Osteoblast (primary cell): Measurements from ENCODE around the gene SERGEF. TPM values are rescaled to one million over a fixed set of nuclear protein-coding genes. Genes with fewer than 3 reads are reported as not detected.

Experiments
- DNase-seq: peaks from one replicate; pipeline ENCODE4 v3.0.0; 2011; ENCODE audit warnings: low spot score, mixed read lengths; ENCODE audit not compliant: insufficient read length; ENCODE audit errors: missing footprints
- H2AFZ ChIP-seq: 2 replicates; pipeline ENCODE4 v1.6.0; 2011; ENCODE audit warnings: mild to moderate bottlenecking, low read length
- H3K27ac ChIP-seq: 2 replicates; pipeline ENCODE4 v1.5.1; 2011; ENCODE audit warnings: mild to moderate bottlenecking, low read depth, low read length, moderate library complexity
- H3K27me3 ChIP-seq: 2 replicates; pipeline ENCODE4 v1.6.0; 2012; ENCODE audit warnings: mild to moderate bottlenecking, control low read depth, inconsistent platforms, low read length, moderate library complexity; ENCODE audit not compliant: insufficient read depth
- H3K36me3 ChIP-seq: 2 replicates; pipeline ENCODE4 v1.5.1; 2011; ENCODE audit warnings: mild to moderate bottlenecking, low read length, control low read depth, moderate library complexity; ENCODE audit not compliant: insufficient read depth
- H3K4me1 ChIP-seq: 2 replicates; pipeline ENCODE4 v1.5.1; 2011; ENCODE audit warnings: mild to moderate bottlenecking, low read length, control low read depth, moderate library complexity; ENCODE audit not compliant: insufficient read depth
- H3K4me2 ChIP-seq: 2 replicates; pipeline ENCODE4 v1.6.0; 2011; ENCODE audit warnings: mild to moderate bottlenecking, low read length; ENCODE audit not compliant: insufficient read depth
- H3K4me3 ChIP-seq: fragments of 200-600 bp; sonication (generic); 3 replicates; pipeline ENCODE4 v1.5.1; 2012; ENCODE audit warnings: mild to moderate bottlenecking, low read length, inconsistent platforms; ENCODE audit not compliant: insufficient read depth
- H3K79me2 ChIP-seq: 2 replicates; pipeline ENCODE4 v1.6.0; 2012; ENCODE audit warnings: mild to moderate bottlenecking, low read length, control low read depth, inconsistent platforms; ENCODE audit not compliant: insufficient read depth
- H3K9me3 ChIP-seq: 2 replicates; pipeline ENCODE4 v1.5.1; 2011; ENCODE audit warnings: low read depth, low read length, control low read depth
- H4K20me1 ChIP-seq: 2 replicates; pipeline ENCODE4 v1.6.0; 2012; ENCODE audit warnings: mild to moderate bottlenecking, low read length, control low read depth; ENCODE audit not compliant: insufficient read depth
- CTCF ChIP-seq: IDR thresholded peaks from 2 replicates; pipeline ENCODE4 v1.5.1; 2011; ENCODE audit warnings: mild to moderate bottlenecking, low read depth, low read length, moderate library complexity; ENCODE audit errors: extremely low read depth
- total RNA-seq: library from RNA; depleted of rRNA; stranded (reverse); fragments of >200 nt; gene quantifications from 2 replicates; pipeline ENCODE4 v1.2.3, GENCODE V29; 2012

SERGEF gene
- total RNA-seq, 1 donor: 29.7 TPM

GRCh38 chr11:18022419-18022818 lies 9.6 kb upstream of the SERGEF start:
- no peaks in the 10 kb centered on the region for H4K20me1 ChIP-seq
- no peaks in the 10 kb centered on the region for H3K9me3 ChIP-seq
- H3K4me1 ChIP-seq: no peaks in the 10 kb centered on the region

GRCh38 chr11:18019650-18020049 lies 6.8 kb upstream of the SERGEF start:
- H3K4me3 ChIP-seq: no peak overlapping the region
- H3K9me3 ChIP-seq: no peaks in the 10 kb centered on the region
- no peak overlapping the region for H3K27ac ChIP-seq
- no peak for DNase-seq
- no peaks in the 10 kb centered on the region for H4K20me1 ChIP-seq
- H3K79me2 ChIP-seq: no peaks in the 10 kb centered on the region
- TF ChIP-seq CTCF: no peak
- H3K27me3 ChIP-seq: no peaks in the 10 kb centered on the region
- no peak overlapping the region for H2AFZ ChIP-seq
- no peaks in the 10 kb centered on the region for H3K4me1 ChIP-seq
- H3K36me3 ChIP-seq: no peaks in the 10 kb centered on the region
- no peak overlapping the region for H3K4me2 ChIP-seq

More at GRCh38 chr11:18022419-18022818, 9.6 kb upstream of the SERGEF start:
- no peak overlapping the region for H2AFZ ChIP-seq
- no peaks in the 10 kb centered on the region for H3K79me2 ChIP-seq
- no peak overlapping the region for H3K4me3 ChIP-seq
- no peak for TF ChIP-seq CTCF
- H3K36me3 ChIP-seq: no peaks in the 10 kb centered on the region
- no peak for DNase-seq
- no peak overlapping the region for H3K4me2 ChIP-seq
- H3K27me3 ChIP-seq: peaks cover 3% of the 10 kb centered on the region
- no peak overlapping the region for H3K27ac ChIP-seq

- no peak overlapping the region for H3K4me3 ChIP-seq
- TF ChIP-seq CTCF: no peak
- H3K9me3 ChIP-seq: no peaks in the 10 kb centered on the region
- H4K20me1 ChIP-seq: no peaks in the 10 kb centered on the region
- no peak for DNase-seq
- H2AFZ ChIP-seq: no peak overlapping the region
- H3K4me1 ChIP-seq: peaks cover 12% of the 10 kb centered on the region
- H3K4me2 ChIP-seq: no peak overlapping the region
- no peaks in the 10 kb centered on the region for H3K36me3 ChIP-seq
- no peak overlapping the region for H3K27ac ChIP-seq
- H3K79me2 ChIP-seq: peaks cover 2% of the 10 kb centered on the region
- no peaks in the 10 kb centered on the region for H3K27me3 ChIP-seq
Measured at GRCh38 chr11:18016789-18017188, 3.9 kb upstream of the SERGEF start.

GRCh38 chr11:18014876-18015275 lies 2.0 kb upstream of the SERGEF start:
- H3K27me3 ChIP-seq: no peaks in the 10 kb centered on the region
- H3K9me3 ChIP-seq: no peaks in the 10 kb centered on the region
- H2AFZ ChIP-seq: no peak overlapping the region
- no peak for DNase-seq
- H3K4me3 ChIP-seq: no peak overlapping the region
- H3K27ac ChIP-seq: no peak overlapping the region
- H4K20me1 ChIP-seq: no peaks in the 10 kb centered on the region
- H3K4me1 ChIP-seq: peaks cover 12% of the 10 kb centered on the region
- TF ChIP-seq CTCF: no peak
- H3K36me3 ChIP-seq: no peaks in the 10 kb centered on the region
- H3K79me2 ChIP-seq: peaks cover 2% of the 10 kb centered on the region
- H3K4me2 ChIP-seq: no peak overlapping the region
